GM21576 (cell line): ENCODE measurements around the gene LRRC51.

ENCODE experiments used
- ATAC-seq: cut with Tn5 transposase; IDR thresholded peaks from one replicate; pipeline ENCODE4 v1.9.1; 2021; ENCODE audit warnings: mild to moderate bottlenecking, moderate library complexity; ENCODE audit not compliant: unreplicated experiment

The LRRC51 gene

GRCh38 chr11:72069787-72070251 is 10.8 kb upstream of the LRRC51 start:
- ATAC-seq = no peak

GRCh38 chr11:72070491-72070890 is 10.2 kb upstream of the LRRC51 start:
- ATAC-seq = no peak

- ATAC-seq = no peak
Observed at GRCh38 chr11:72072348-72072747, 8.3 kb upstream of the LRRC51 start.

GRCh38 chr11:72075109-72075508 is 5.5 kb upstream of the LRRC51 start:
- no peak for ATAC-seq

GRCh38 chr11:72075756-72076155 is 4.9 kb upstream of the LRRC51 start:
- ATAC-seq = no peak

GRCh38 chr11:72078477-72078876 is 2.2 kb upstream of the LRRC51 start:
- no peak for ATAC-seq

- ATAC-seq = no peak
Observed at GRCh38 chr11:72079819-72080325, 778 bp upstream of the LRRC51 start.

- ATAC-seq = no peak
Observed at GRCh38 chr11:72081184-72081644, 564 bp downstream of the LRRC51 start.

GRCh38 chr11:72081821-72082453 is 1.3 kb downstream of the LRRC51 start:
- no peak for ATAC-seq

GRCh38 chr11:72083414-72083813 is 2.8 kb downstream of the LRRC51 start:
- no peak for ATAC-seq

GRCh38 chr11:72084076-72084475 is 3.4 kb downstream of the LRRC51 start:
- no peak for ATAC-seq

GRCh38 chr11:72084965-72085364 is 4.3 kb downstream of the LRRC51 start:
- no peak for ATAC-seq

- no peak for ATAC-seq
Observed at GRCh38 chr11:72085621-72086351, 5.1 kb downstream of the LRRC51 start.

- no peak for ATAC-seq
Observed at GRCh38 chr11:72088076-72088808, 7.6 kb downstream of the LRRC51 start.

- no peak for ATAC-seq
Observed at GRCh38 chr11:72091292-72091691, 10.6 kb downstream of the LRRC51 start.

GRCh38 chr11:72098741-72099140 is 18.1 kb downstream of the LRRC51 start:
- no peak for ATAC-seq

- ATAC-seq = no peak
Observed at GRCh38 chr11:72100009-72100408, 19.4 kb downstream of the LRRC51 start.

GRCh38 chr11:72100462-72100861 is 19.8 kb downstream of the LRRC51 start:
- ATAC-seq = no peak

GRCh38 chr11:72102162-72102561 is 21.5 kb downstream of the LRRC51 start:
- no peak for ATAC-seq

GRCh38 chr11:72102631-72102945 is 21.9 kb downstream of the LRRC51 start:
- peak; percentile 1 for ATAC-seq

GRCh38 chr11:72102946-72103753 is 22.5 kb downstream of the LRRC51 start, which contains the start of gene LAMTOR1:
TSS of gene LAMTOR1 (minus strand) at chr11:72103297. CDS start at chr11:72103224, 73 bp downstream.
- ATAC-seq = peak; percentile 80
